ENCODE results near the gene INTS1. TPM values are rescaled to one million over a fixed set of nuclear protein-coding genes. Genes with fewer than 3 reads are reported as not detected.

Gene INTS1
- total RNA-seq, 4 donors from 2014 or later, result 19.0 to 71.6 (median 23.8) TPM

GRCh38 chr7:1532456-1533254 is 28.5 kb upstream of the INTS1 start:
- no peak for TF ChIP-seq CTCF (IDR thresholded peaks at IDR 0.05; ENCODE audit: low read depth)

GRCh38 chr7:1531979-1532455 is 27.8 kb upstream of the INTS1 start:
- no peak for TF ChIP-seq CTCF (IDR thresholded peaks at IDR 0.05; ENCODE audit: low read depth)

GRCh38 chr7:1531263-1531978 is 27.2 kb upstream of the INTS1 start:
- no peak for TF ChIP-seq CTCF (IDR thresholded peaks at IDR 0.05; ENCODE audit: low read depth)

GRCh38 chr7:1530946-1531262 is 26.7 kb upstream of the INTS1 start:
- no peak for TF ChIP-seq CTCF (IDR thresholded peaks at IDR 0.05; ENCODE audit: low read depth)

GRCh38 chr7:1529383-1530116 is 25.4 kb upstream of the INTS1 start:
- TF ChIP-seq CTCF (IDR thresholded peaks at IDR 0.05; ENCODE audit: low read depth), result no peak

- TF ChIP-seq CTCF (IDR thresholded peaks at IDR 0.05; ENCODE audit: low read depth), result no peak
Measured at GRCh38 chr7:1526271-1526754, 22.1 kb upstream of the INTS1 start.

- no peak for TF ChIP-seq CTCF (IDR thresholded peaks at IDR 0.05; ENCODE audit: low read depth)
Measured at GRCh38 chr7:1525409-1525808, 21.2 kb upstream of the INTS1 start.

Measured in subcutaneous adipose tissue (tissue), 4 donors.